GM12891 (cell line): Measurements from ENCODE around the gene AGRN.
"Not testable (repeated sequence)": the region's sequence is repeated elsewhere in the genome, so short reads cannot be mapped to it uniquely, and the experiment has no call there.

Source experiments
- DNase-seq: peaks from one replicate; pipeline ENCODE4 v3.0.0; 2011; ENCODE audit warnings: low spot score; ENCODE audit not compliant: insufficient read length
- FAIRE-seq: peaks from 2 replicates; lab custom pipeline; 2011; peaks lifted over from hg19 to GRCh38; lab: Jason Lieb, UNC
- PAX5 ChIP-seq: IDR thresholded peaks from 2 replicates; pipeline ENCODE4 v1.6.1; 2011; ENCODE audit warnings: low read length, moderate library complexity, mild to moderate bottlenecking; ENCODE audit not compliant: insufficient read depth, severe bottlenecking
- POLR2A ChIP-seq: IDR thresholded peaks from 2 replicates; pipeline ENCODE4 v1.6.1; 2011; ENCODE audit warnings: low read depth, low read length, control low read depth
- POLR2AphosphoS5 ChIP-seq: IDR thresholded peaks from 2 replicates; pipeline ENCODE4 v1.6.1; 2011; ENCODE audit warnings: low read depth, low read length, control low read depth
- POU2F2 ChIP-seq: IDR thresholded peaks from 2 replicates; pipeline ENCODE4 v1.6.1; 2011; ENCODE audit warnings: low read depth, mild to moderate bottlenecking, control low read depth, low read length, moderate library complexity
- SPI1 ChIP-seq: IDR thresholded peaks from 2 replicates; pipeline ENCODE4 v1.6.1; 2011; ENCODE audit warnings: low read depth, low read length, control low read depth
- TAF1 ChIP-seq: IDR thresholded peaks from 2 replicates; pipeline ENCODE4 v1.6.1; 2011; ENCODE audit warnings: low read depth, low read length, control low read depth

The AGRN gene

GRCh38 chr1:1003618-1004419, 16.1 kb upstream of the AGRN start:
- FAIRE-seq (no peak), DNase-seq (no peak)
- TF ChIP-seq POLR2A (no peak), POLR2AphosphoS5 (no peak), SPI1 (no peak), PAX5 (no peak), POU2F2 (no peak), TAF1 (no peak)

GRCh38 chr1:1004420-1004779, 15.5 kb upstream of the AGRN start:
- FAIRE-seq (no peak), DNase-seq (no peak)
- TF ChIP-seq SPI1 = no peak
- no peak for TF ChIP-seq POLR2AphosphoS5
- no peak for TF ChIP-seq POLR2A
- no peak for TF ChIP-seq TAF1
- no peak for TF ChIP-seq POU2F2
- no peak for TF ChIP-seq PAX5

- DNase-seq = no peak
- FAIRE-seq = peak; percentile 33
- TF ChIP-seq POLR2AphosphoS5 = no peak
- no peak for TF ChIP-seq PAX5
- TF ChIP-seq SPI1 = no peak
- no peak for TF ChIP-seq POLR2A
These were observed 14.9 kb upstream of the AGRN start for GRCh38 chr1:1004780-1005697.

GRCh38 chr1:1005774-1006304, 14.1 kb upstream of the AGRN start:
- DNase-seq (no peak), FAIRE-seq (no peak)
- no peak for TF ChIP-seq POU2F2
- no peak for TF ChIP-seq SPI1
- TF ChIP-seq TAF1 = no peak
- TF ChIP-seq PAX5 = no peak
- TF ChIP-seq POLR2AphosphoS5 = no peak
- no peak for TF ChIP-seq POLR2A

- TF ChIP-seq SPI1 (no peak), POLR2A (no peak), TAF1 (no peak), POU2F2 (no peak), POLR2AphosphoS5 (no peak), PAX5 (no peak)
- no peak for DNase-seq
- no peak for FAIRE-seq
These were observed 13.4 kb upstream of the AGRN start for GRCh38 chr1:1006305-1007159.

GRCh38 chr1:1010131-1010530, 9.8 kb upstream of the AGRN start:
- FAIRE-seq = not testable (repeated sequence)

GRCh38 chr1:1011396-1011949, 8.4 kb upstream of the AGRN start:
- TF ChIP-seq SPI1 (no peak), POU2F2 (no peak), POLR2AphosphoS5 (no peak), POLR2A (no peak), PAX5 (no peak), TAF1 (no peak)
- no peak for FAIRE-seq
- DNase-seq = no peak

More at GRCh38 chr1:1010131-1010530, 9.8 kb upstream of the AGRN start:
- DNase-seq = not testable (repeated sequence)

GRCh38 chr1:1012736-1013104, 7.2 kb upstream of the AGRN start:
- FAIRE-seq, DNase-seq: not testable (repeated sequence)
